Thyroid gland (tissue), 4 donors: ENCODE data around the gene GUCY1A2. TPM values are rescaled to one million over a fixed set of nuclear protein-coding genes. Genes with fewer than 3 reads are reported as not detected.

Source experiments
- DNase-seq, 2 donors: peaks; one replicate each; pipeline ENCODE4 v3.0.0-alpha.2; 2019
- H3K27ac ChIP-seq, 3 donors: fragments of 200-600 bp; sonication (generic); 1 replicate in 2 of 3; 2 replicates in 1 of 3; pipeline ENCODE4 v1.5.1; 2016 to 2019; ENCODE audit warnings: mild to moderate bottlenecking in 1 of 3, moderate library complexity in 1 of 3
- H3K27me3 ChIP-seq: fragments of 200-600 bp; sonication (generic); one replicate; pipeline ENCODE4 v1.5.1; 2019
- H3K36me3 ChIP-seq, 2 donors: fragments of 200-600 bp; sonication (generic); one replicate each; pipeline ENCODE4 v1.5.1; 2016 to 2019
- H3K4me1 ChIP-seq, 2 donors: fragments of 200-600 bp; sonication (generic); one replicate each; pipeline ENCODE4 v1.5.1; 2017 to 2019
- H3K4me3 ChIP-seq, 3 donors: fragments of 200-600 bp; sonication (generic); replicated peaks in 1 of 3; 1 replicate in 2 of 3; 2 replicates in 1 of 3; pipeline ENCODE4 v1.5.1; 2016; ENCODE audit warnings: mild to moderate bottlenecking in 1 of 3
- H3K9me3 ChIP-seq: fragments of 200-600 bp; sonication (generic); one replicate; pipeline ENCODE4 v1.5.1; 2017
- POLR2A ChIP-seq, 2 donors: fragments of 450-650 bp; IDR thresholded peaks; one replicate each; pipeline ENCODE4 v1.6.1; 2017; ENCODE audit warnings: antibody characterized with exemption in 2 of 2, mild to moderate bottlenecking in 2 of 2, moderate library complexity in 1 of 2
- WGBS, 2 donors: methylation state at CpG; one replicate each; pipeline ENCODE4 v1.1.5; 2017; 5-methylcytosine and 5-hydroxymethylcytosine counted together
- intact Hi-C: fragments of 100-400 bp; cut with DNase I; formaldehyde crosslinking; loops from one replicate; pipeline ENCODE4 v1.15.1; 2023
- total RNA-seq, 4 donors: library from RNA; depleted of rRNA; stranded (reverse); fragments of >200 nt; gene quantifications; one replicate each; pipeline ENCODE4 v1.2.3, GENCODE V29; 2016
- TF ChIP-seq, protein P1 (sequence below), 6 experiments: fragments of 200-600 bp in 3 of 6; fragments of 450-650 bp in 3 of 6; sonication (generic) in 3 of 6; IDR thresholded peaks; one replicate each; pipeline ENCODE4 v1.5.1; 2016 to 2019; ENCODE audit warnings: antibody characterized with exemption in 6 of 6, mild to moderate bottlenecking in 2 of 6, inconsistent platforms in 1 of 6, moderate library complexity in 1 of 6

The GUCY1A2 gene
- total RNA-seq, 4 donors from 2014 or later = 1.4 to 6.8 (median 1.9) TPM

DNA sequence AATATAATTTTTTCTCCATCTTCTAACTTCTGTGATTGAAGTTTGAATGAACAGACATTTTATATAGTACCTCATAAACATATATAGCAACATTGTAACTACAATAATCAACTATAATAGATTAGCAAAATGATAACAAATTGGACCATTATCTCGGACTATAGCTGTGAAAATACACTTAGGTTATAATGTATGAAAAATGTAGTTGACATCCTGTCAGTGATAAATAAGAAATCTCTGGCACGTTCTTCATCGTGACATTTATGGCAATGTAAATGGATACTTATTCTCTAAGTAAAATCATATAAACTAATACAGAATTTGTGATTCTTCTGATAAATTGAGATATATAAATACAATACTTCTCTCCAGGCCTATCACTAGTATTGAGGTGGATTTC lies 333.3 kb downstream of the GUCY1A2 start:
- Histone ChIP-seq H3K9me3 (no peaks in the 10 kb centered on the region), H3K27me3 (no peaks in the 10 kb centered on the region), H3K4me1 (no peaks in the 10 kb centered on the region), H3K4me3 (no peak overlapping the region), H3K36me3 (no peaks in the 10 kb centered on the region), H3K27ac (no peak overlapping the region)
- 90 to 92% methylated on average over 3 of the region's 3 CpGs for WGBS, 2 donors
- TF ChIP-seq POLR2A (IDR thresholded peaks at IDR 0.05) = no peak
- TF ChIP-seq, protein P1, sequence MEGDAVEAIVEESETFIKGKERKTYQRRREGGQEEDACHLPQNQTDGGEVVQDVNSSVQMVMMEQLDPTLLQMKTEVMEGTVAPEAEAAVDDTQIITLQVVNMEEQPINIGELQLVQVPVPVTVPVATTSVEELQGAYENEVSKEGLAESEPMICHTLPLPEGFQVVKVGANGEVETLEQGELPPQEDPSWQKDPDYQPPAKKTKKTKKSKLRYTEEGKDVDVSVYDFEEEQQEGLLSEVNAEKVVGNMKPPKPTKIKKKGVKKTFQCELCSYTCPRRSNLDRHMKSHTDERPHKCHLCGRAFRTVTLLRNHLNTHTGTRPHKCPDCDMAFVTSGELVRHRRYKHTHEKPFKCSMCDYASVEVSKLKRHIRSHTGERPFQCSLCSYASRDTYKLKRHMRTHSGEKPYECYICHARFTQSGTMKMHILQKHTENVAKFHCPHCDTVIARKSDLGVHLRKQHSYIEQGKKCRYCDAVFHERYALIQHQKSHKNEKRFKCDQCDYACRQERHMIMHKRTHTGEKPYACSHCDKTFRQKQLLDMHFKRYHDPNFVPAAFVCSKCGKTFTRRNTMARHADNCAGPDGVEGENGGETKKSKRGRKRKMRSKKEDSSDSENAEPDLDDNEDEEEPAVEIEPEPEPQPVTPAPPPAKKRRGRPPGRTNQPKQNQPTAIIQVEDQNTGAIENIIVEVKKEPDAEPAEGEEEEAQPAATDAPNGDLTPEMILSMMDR (IDR thresholded peaks at IDR 0.05) = no peak
- no peak for DNase-seq
- intact Hi-C loops = no loop called here

DNA sequence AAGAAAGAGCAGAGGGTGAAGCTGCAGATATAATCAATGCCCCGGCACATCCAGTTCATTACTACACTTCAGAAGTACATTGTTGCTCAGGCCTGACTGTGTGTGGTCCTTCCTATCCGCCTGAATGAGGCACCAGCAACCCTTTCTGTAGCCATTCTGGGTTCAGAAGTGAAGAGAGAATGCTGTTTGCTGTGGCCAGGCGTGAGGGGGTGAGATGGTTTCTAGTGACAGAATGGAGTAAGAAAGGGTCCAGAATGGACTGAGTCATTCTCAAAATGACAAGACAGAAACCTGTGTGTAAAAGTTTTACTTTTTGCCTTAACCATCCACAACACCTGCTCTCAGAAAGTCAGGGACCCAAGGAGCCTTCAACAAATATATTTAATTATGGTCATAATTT lies 334.8 kb downstream of the GUCY1A2 start:
- WGBS, 2 donors = 71 to 79% methylated on average over 3 of the region's 3 CpGs

DNA sequence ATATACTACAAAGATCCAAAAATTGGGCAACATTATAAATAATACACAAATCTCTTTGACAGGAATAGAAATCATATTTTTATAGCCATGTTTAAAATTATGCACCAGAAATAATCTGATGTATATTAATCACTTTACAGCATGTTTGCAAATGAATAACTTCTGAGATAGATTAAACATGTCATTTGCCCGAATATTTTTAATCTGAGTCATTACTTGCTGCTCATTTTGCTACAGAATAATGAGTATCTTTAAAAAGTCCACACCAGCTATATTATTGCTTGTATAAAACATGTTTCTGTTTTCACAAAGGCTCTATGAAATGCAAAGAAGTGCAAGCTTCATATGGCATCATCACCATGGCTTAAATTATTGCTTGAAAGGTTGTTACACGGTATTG lies 336.8 kb downstream of the GUCY1A2 start:
- H3K36me3 ChIP-seq = no peaks in the 10 kb centered on the region
- intact Hi-C loops = no loop called here

More for the DNA sequence above, 334.8 kb downstream of the GUCY1A2 start:
- intact Hi-C loops = no loop called here
- TF ChIP-seq POLR2A (IDR thresholded peaks at IDR 0.05) = no peak
- Histone ChIP-seq H3K9me3 (no peaks in the 10 kb centered on the region), H3K4me3 (no peak overlapping the region), H3K27ac (no peak overlapping the region), H3K27me3 (no peaks in the 10 kb centered on the region), H3K4me1 (no peaks in the 10 kb centered on the region), H3K36me3 (no peaks in the 10 kb centered on the region)
- no peak for DNase-seq

DNA sequence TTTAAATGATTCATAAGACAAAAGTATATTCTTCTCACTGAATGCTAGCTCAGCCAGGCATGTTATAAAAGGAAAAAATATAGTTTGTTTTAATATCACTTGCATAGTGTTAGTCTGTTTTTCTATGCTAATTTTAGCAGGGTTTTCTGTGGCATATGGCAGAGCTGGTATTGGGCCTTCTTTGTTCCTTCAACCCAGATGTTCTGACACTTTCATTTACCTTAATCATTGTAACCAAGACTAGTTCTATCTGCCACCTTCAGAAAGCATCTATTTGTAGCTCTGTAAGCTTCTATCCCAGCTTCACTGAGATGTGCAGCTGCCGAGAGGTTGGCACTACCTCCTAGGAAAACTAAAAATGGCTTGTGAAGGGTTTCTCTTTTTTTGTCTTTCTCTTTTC lies 338.7 kb downstream of the GUCY1A2 start:
- Histone ChIP-seq H3K4me3 (no peak overlapping the region), H3K27me3 (no peaks in the 10 kb centered on the region), H3K36me3 (no peaks in the 10 kb centered on the region), H3K4me1 (no peaks in the 10 kb centered on the region), H3K9me3 (no peaks in the 10 kb centered on the region), H3K27ac (no peak overlapping the region)
- intact Hi-C loops = no loop called here
- TF ChIP-seq, protein P1 (IDR thresholded peaks at IDR 0.05) = no peak
- no peak for TF ChIP-seq POLR2A (IDR thresholded peaks at IDR 0.05)
- 93 to 98% methylated on average over 1 of the region's 1 CpG for WGBS, 2 donors
- DNase-seq = no peak

More for the DNA sequence above, 336.8 kb downstream of the GUCY1A2 start:
- H3K9me3 ChIP-seq = no peaks in the 10 kb centered on the region
- TF ChIP-seq, protein P1 (IDR thresholded peaks at IDR 0.05) = no peak
- no peak for TF ChIP-seq POLR2A (IDR thresholded peaks at IDR 0.05)
- H3K4me3 ChIP-seq = no peak overlapping the region
- H3K27ac ChIP-seq = no peak overlapping the region
- no peaks in the 10 kb centered on the region for H3K4me1 ChIP-seq
- no peak for DNase-seq
- H3K27me3 ChIP-seq = no peaks in the 10 kb centered on the region
- WGBS, 2 donors = 86% methylated on average over 2 of the region's 2 CpGs

DNA sequence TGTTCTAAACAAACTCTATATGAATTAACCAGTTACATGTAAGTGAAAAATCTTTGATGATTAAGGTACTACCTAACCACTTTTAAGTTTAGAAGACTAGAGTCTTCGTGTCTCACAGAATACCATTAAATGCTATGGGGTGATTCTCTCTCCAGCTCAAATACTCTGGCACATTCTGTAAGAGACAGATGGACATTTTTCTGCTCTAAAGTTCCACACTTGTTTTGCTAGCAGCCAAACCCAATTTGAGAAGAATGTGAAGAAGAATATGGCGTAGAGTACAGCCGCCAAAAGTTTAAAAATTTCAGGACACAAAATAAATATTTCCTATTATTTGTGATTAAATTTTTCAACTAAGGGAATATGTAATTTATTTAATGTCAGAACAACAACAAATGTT lies 339.1 kb downstream of the GUCY1A2 start:
- no peak for TF ChIP-seq POLR2A (IDR thresholded peaks at IDR 0.05)
- TF ChIP-seq, protein P1 (IDR thresholded peaks at IDR 0.05) = no peak
- Histone ChIP-seq H3K36me3 (no peaks in the 10 kb centered on the region), H3K27ac (no peak overlapping the region), H3K27me3 (no peaks in the 10 kb centered on the region), H3K4me3 (no peak overlapping the region), H3K4me1 (no peaks in the 10 kb centered on the region), H3K9me3 (no peaks in the 10 kb centered on the region)
- DNase-seq = no peak
- intact Hi-C loops = no loop called here
- 91% methylated on average over 3 of the region's 3 CpGs for WGBS, 2 donors

DNA sequence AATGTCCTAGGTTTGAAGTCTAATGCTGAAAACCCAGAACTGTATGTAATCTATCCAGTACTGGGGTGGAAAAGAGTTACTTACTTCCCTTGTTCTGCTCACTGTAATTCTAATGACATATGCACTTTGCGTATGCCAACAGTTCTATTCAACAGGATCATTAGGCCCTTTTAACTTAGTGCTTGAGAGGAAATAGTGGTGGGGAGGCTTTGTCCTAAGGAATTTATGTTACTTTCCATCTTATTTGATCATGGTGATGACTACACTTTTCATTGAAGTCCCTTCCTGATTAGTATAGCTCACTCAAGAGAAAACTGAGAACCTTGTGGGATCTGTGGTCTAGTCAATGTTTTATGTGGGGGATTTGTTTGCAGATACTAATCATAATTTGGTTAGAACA lies 348.2 kb downstream of the GUCY1A2 start:
- Histone ChIP-seq H3K27me3 (no peaks in the 10 kb centered on the region), H3K4me1 (no peaks in the 10 kb centered on the region), H3K27ac (no peak overlapping the region), H3K4me3 (no peak overlapping the region), H3K36me3 (no peaks in the 10 kb centered on the region), H3K9me3 (no peaks in the 10 kb centered on the region)
- WGBS, 2 donors = 94 to 97% methylated on average over 1 of the region's 1 CpG
- intact Hi-C loops = no loop called here
- DNase-seq = no peak
- TF ChIP-seq, protein P1 (IDR thresholded peaks at IDR 0.05) = no peak
- no peak for TF ChIP-seq POLR2A (IDR thresholded peaks at IDR 0.05)
